D721Med (cell line): ENCODE data around the gene SMOC2.

Experiments
- DNase-seq: peaks from one replicate; pipeline ENCODE4 v3.0.0; 2011; ENCODE audit warnings: low spot score; ENCODE audit not compliant: insufficient read length
- FAIRE-seq: peaks from 2 replicates; lab custom pipeline; 2011; peaks lifted over from hg19 to GRCh38; lab: Jason Lieb, UNC
- TF ChIP-seq, protein P1 (sequence below): IDR thresholded peaks from 2 replicates; pipeline ENCODE4 v1.5.1; 2012; ENCODE audit warnings: mild to moderate bottlenecking, control low read depth; ENCODE audit not compliant: insufficient read depth; ENCODE audit errors: missing control alignments

SMOC2 gene

GRCh38 chr6:168400037-168400436, 40.9 kb upstream of the SMOC2 start:
- TF ChIP-seq, protein P1, sequence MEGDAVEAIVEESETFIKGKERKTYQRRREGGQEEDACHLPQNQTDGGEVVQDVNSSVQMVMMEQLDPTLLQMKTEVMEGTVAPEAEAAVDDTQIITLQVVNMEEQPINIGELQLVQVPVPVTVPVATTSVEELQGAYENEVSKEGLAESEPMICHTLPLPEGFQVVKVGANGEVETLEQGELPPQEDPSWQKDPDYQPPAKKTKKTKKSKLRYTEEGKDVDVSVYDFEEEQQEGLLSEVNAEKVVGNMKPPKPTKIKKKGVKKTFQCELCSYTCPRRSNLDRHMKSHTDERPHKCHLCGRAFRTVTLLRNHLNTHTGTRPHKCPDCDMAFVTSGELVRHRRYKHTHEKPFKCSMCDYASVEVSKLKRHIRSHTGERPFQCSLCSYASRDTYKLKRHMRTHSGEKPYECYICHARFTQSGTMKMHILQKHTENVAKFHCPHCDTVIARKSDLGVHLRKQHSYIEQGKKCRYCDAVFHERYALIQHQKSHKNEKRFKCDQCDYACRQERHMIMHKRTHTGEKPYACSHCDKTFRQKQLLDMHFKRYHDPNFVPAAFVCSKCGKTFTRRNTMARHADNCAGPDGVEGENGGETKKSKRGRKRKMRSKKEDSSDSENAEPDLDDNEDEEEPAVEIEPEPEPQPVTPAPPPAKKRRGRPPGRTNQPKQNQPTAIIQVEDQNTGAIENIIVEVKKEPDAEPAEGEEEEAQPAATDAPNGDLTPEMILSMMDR, result no peak

GRCh38 chr6:168403370-168404005, 37.5 kb upstream of the SMOC2 start:
- FAIRE-seq, result no peak
- DNase-seq, result no peak
- TF ChIP-seq, protein P1, result no peak

More at GRCh38 chr6:168400037-168400436, 40.9 kb upstream of the SMOC2 start:
- no peak for DNase-seq
- FAIRE-seq, result no peak

DNA sequence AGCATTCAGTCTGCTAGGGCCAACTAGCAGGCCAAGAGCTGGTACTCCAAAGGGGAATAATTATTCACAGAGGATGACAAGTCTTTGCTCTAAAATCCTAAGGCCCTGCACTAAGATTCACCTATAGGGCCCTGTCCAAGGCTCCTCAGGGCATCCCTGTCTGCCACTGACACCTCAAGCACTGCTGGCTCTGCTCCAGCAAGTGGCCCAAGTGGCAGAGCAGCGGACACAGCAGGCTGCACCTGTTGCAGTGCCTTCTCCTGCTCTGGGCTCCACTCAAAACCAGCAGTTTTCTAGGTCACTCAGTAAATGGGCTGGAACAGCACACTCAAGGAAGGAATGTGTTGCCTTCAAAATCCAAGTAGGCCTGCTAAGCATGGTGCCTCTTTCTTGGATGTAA, 36.4 kb upstream of the SMOC2 start:
- TF ChIP-seq, protein P1, result no peak
- FAIRE-seq (no peak), DNase-seq (no peak)

- FAIRE-seq, result no peak
- TF ChIP-seq, protein P1, result no peak
- no peak for DNase-seq
Observed at GRCh38 chr6:168407842-168408241, 33.1 kb upstream of the SMOC2 start.

- FAIRE-seq (no peak), DNase-seq (no peak)
- TF ChIP-seq, protein P1, result no peak
Observed at GRCh38 chr6:168408504-168409136, 32.4 kb upstream of the SMOC2 start.

GRCh38 chr6:168410035-168410434, 30.9 kb upstream of the SMOC2 start:
- TF ChIP-seq, protein P1, result no peak
- FAIRE-seq, result no peak
- DNase-seq, result no peak

- no peak for FAIRE-seq
- DNase-seq, result no peak
- TF ChIP-seq, protein P1, result no peak
Observed at GRCh38 chr6:168410554-168411011, 30.4 kb upstream of the SMOC2 start.
